ENCODE measurements around the gene SIGLECL1.
A peak's percentile ranks its signal among the peaks of the same experiment; 100 is the strongest.

SIGLECL1 gene

DNA sequence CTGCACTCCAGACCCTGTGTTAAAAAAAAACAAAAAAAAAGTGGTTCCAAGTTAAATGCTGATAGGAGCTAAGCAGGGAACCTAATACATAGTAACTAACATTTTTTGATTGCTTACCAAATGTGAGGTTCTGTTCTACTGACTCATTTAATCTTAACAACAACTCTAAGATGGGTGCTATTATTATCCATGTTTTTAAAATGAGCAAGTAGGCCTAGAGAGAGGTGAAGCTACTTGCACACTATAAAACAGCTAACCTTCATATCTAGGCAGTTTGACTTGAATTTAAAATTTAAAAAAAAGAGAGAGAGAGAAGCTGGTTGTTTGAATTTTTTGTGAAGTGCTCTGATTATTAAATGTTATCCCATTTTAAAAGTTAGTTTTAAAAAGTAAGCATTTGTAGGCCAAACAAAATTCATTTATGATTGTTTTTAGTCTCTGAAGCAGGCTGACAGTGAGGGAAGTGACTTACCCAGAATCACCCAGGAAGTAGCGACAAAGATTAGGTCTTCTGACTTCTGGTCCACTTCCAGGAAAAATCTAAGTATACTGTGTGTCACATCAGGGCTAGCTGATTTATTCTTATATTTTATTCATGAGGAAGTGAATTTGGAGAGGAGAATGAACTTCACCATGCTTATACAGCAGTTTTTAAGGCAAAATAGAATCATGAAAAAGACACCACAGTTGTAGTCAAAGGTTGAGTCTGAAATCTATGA, 2.4 kb downstream of the SIGLECL1 start:
- DNase-seq: peak in 1 of 2 donors; percentile 31

DNA sequence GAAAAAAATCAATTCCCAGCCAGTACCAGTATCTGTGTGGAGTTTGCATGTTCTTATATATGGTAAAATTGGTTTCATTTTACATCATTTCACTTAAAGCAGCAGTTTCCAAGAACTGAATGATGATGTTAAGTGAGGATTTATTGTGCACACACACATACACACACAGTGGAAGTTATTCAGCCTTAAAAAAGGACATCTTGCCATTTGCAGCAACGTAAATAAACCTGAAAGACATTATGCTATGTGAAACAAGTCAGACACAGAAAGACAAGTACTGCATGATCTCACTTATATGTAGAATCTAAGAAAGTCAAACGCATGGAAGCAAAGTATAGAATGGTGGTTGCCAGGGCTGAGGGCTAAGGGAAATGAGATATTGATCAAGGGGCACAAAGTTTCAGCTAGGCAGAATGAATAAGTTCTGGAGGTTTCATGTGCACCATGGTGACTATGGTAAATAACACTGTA, 5.3 kb downstream of the SIGLECL1 start:
- DNase-seq: no peak

DNA sequence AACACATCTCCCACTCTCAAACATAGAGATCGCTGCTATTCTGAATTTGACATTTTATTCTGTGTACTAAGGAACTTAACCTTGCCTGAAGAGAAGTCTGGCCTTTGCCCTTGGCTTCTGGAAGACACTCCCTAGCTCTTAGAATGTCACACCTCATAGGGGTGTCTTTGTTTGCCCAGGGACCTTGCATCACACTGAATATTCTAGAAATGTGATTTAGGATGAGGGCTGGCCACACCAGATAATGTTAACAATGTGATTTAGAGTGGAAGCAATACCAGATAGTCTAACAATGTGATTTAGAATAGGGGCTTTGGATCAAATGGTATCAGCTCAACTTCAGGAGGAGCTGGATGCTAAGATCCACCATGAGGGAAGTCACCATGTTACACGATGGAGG, 6.6 kb downstream of the SIGLECL1 start:
- DNase-seq: no peak

DNA sequence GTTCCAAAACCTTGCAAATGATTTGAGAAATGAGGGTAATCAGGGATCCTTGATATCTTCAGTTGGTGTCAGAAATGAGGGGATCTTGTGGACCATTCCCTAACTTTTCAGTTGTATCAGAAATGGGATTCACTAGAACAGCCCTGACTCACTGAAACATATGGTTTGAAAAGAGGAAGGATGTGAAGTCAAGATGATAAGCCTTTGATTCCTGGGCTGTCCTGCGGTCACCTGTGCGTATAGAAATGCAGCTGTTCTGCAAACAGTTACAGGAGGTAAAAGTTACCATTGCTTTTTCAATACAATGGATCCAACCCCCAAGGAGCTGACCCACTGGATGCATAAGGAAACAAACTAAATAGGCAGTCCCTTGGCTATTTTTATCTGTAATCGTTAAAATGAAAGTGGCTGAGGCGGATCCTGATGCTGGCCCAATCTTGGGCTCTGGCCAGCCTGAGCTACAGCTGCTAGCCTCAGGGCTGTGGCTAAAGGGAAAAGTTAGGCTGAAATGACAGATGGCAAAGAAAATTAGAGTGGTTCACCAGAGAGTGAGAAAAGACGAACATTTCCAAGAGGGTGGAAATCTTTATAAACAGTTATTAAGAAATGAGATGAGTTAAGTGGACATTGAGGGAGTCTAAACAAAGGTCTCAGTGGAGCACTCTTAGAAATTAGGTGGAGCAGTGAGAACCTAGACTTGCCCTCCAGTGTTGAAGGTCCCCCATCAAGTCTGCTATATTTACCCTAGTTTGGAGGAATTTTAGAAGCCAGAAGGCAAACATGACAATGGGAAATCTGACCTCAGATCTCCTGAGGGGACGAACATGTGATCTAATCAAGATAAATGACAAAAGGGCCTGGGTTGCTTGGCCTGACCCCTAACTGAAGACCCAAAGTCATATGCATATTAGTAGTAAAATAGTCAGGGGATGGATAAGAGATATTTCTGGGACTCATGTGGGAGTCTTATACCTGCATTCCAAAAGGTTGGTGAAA, 7.6 kb downstream of the SIGLECL1 start:
- no peak for DNase-seq

DNA sequence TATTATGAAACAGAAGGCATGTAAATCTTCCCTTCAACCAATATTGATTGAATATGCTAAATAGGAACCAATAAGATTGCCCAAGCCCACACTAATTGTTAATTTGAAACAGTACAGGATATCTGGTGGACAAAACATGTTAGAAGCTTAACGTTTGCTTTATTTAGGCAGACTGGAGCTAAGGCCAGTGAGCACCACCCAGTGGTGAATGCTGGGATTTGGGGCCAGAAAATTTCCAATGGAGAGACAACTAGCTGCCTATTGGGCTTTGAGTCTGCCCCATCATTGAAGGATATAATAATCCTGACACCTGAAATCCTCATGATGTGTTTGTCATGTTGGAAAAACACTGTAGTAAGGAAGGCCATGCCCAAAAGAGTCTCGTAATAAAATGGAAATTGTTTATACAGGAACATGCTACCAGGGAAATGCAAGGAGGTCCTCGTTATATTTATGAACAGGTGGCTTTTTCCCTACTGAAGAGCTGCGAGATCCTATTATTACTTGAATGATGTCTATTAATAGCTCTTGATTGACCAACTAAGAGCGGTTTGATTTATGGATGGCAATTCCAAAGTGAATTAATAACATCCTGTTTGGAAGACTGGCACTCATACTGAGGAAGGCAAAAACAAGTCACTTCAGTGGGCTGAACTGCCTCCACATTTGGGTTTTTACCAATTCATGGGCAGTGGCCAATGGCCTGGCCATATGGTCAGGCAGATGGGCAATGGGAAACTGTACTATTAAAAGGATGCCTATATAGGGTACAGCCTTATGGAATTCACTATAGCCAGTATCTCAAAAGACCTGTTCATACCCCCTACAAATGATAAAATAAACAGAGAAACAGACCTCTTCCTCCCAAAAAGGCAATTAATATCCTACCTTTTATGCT, 8.7 kb downstream of the SIGLECL1 start:
- peak; percentile 43 to 89 for DNase-seq

DNA sequence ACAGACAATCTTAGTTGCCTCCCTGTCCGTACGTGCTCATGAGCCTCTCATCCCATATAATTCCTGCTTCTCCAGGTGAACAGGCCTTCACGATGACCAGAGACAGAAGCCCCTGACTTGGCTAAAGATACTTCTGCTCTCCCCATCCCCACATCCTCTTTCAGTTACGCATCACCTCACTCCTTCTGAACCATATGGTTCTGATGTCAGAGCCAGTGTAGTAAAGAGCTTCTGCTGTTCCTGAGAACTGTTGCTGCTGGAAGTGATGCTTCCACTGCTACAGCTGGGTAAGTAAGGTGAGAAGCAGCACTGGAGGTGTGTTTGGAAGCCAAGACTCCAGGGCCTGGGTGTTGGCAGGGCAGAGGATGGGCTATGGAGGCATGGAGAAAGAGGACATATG, 12.9 kb downstream of the SIGLECL1 start:
- no peak for DNase-seq

DNA sequence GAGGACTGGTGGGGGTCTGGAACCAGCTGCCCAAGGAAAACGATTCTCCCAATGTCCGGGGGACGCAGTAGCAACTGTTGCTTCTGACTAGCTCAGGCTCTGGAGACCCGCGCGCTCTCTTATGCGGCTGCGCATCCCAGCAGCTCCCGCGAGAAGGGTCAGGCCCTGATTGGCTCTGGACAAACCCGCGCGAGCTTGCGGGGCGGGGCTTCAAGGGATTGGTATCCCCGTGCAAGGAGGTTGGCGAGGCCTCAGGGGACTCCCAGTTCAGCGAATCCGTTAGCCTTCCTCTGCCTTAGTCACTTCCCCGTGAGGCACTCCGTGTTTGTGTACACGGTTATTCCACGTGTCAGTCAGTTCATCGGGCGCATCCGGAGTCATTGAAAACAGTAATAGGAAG, 20.2 kb downstream of the SIGLECL1 start:
- DNase-seq: no peak

DNA sequence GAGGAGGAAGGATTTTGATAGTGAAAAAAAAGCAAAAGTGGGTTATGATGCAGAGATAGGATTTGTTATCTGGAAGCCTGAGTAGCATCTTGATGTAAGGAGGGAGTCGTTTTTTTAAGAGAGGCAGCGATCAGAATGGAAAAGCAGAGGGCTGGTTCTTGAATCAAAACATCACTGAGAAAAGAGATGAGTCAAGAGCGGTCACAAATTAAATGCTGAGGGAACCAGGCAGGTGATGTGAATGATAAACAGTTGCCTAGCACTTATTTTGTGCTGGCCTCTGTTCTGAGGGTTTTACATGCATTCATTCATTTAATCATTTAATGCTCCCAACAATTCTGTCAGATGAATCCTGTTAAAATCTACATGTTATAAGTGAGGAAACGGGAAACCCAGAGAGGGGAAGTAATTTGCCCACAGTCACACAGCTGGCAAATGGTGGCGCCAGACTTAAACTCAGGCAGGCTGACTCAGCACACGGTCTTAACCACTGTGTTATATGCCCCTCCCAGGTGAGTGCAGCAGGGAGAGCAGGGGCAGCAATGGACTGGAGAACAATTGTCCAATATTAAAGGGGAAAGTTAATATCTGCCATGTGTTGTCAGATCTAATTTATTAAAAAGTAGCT, 21.4 kb downstream of the SIGLECL1 start:
- peak; percentile 32 to 55 for DNase-seq

DNA sequence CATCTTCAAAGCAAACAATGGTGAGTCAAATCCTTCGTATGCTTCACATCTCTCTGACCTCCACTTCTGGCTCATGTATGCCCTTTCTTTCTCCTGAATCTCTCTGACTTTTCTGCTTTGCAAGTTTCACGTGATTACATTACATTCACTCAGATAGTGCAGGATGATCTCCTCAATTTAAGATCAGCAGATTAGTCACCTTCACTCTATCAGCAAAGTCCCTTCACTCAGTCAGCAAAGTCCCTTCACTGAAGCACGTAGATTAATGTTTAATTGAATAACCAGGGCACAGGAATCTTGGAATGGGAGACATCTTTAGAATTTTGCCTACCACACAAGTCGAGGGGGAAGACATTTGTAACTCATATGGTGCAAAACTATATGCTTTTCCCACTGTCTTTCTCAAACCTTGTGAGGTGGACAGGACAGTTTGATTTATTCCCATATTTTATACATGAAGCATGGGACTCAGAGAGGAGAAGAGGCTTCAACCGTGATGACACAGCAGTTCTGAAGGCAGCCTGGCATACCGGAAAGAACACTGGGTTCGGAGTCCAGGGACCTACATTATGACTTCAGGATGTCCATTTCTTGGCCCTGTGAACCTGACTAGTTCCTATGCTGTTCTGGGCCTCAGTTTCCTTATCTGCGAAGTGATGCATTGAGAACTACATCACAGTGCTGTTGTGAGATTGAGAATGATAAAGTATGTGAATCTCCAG, 23.3 kb downstream of the SIGLECL1 start:
- DNase-seq: no peak

DNA sequence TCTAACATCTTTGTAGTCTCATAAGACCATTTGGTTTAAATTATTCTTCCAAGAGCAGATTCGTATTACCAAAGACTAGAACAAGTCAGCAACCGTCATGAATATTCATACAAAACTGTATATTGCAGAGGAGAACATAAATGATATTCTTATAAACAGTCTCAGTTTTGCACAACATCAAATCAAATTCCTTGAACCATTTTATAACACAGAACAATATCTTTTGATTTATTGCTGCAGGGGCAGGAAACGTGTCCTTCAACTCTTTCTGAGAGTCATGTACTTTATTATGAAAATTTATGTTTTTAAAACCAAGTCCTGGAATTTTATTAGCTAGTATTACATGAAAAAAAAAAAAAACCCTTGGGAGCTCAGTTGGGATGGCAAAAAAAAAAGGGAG, 26.2 kb downstream of the SIGLECL1 start:
- no peak for DNase-seq

DNA sequence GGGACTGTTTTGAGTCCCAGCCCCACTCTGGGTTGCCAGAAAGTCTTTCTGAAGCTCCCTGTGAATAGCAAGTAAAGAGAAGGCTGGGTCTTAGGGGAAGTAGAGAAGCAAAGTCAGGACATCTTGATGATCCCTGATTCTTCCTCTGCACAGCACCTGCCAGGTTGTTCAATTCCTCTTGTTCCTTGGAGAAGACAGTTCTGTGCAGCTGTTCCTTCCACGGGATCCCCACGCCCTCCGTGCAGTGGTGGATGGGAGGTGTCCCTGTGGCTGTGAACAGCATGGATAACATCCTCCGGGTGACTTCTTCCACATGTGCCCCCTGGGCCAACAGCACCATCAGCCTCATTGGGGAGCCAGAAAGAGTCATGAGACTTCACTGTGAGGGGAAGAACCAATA, 31.5 kb downstream of the SIGLECL1 start:
- DNase-seq: no peak

DNA sequence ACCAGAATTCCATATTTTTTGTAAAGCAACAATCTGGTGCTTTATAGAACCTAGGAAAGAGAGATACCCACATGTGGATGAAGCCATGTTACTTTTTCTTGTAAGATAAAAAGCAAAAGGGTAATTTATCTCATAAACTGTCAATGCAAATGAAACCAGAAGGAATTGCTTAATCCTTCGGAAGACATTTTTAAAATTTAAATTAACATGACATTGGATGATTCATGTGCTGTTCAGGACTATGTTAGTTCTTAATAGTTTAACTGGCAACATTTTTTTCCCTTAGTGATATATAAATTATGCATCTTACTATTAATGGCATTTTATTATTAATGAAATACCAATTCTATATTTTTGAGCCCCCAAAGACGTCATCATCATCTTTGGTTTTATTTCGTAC, 34.8 kb downstream of the SIGLECL1 start:
- DNase-seq: no peak

DNA sequence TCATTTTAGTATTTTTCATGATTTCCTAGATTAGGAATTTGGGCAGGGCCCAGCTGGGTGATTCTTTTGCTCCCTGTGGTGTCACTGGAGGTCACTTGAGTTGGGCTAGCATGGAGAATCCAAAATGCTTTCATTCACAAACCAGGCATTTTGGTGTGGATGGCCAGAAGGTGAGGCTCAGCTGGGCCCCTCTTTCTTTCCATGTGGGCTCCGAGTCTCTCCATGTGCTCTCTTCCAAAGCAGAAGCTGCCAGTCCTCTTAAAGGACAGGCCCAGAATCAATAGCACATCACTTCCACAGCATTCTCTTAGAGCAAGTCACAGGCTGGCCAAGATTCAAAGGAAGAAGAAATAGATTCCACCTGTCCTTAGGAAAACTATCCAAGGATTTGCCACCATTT, 38.8 kb downstream of the SIGLECL1 start:
- DNase-seq: no peak

DNA sequence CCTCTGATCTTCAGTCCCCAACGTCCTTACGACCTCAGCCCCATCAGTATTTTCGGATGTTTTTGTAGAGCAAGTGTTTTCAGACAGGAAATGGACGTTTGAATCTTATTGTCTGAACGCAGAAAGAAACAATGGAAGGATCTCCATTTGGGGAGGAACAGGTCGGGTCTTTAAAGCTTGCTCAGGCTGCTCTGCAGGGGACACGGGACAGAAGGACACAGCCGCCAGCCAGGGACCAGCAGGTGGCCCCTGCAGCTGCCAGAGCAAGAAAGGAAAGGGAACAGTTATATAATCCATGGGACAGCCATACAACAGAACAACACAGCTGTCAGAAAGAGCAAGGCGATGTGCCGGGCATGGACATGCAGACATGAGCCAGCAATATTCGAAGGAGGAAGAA, 42.1 kb downstream of the SIGLECL1 start:
- DNase-seq: no peak

DNA sequence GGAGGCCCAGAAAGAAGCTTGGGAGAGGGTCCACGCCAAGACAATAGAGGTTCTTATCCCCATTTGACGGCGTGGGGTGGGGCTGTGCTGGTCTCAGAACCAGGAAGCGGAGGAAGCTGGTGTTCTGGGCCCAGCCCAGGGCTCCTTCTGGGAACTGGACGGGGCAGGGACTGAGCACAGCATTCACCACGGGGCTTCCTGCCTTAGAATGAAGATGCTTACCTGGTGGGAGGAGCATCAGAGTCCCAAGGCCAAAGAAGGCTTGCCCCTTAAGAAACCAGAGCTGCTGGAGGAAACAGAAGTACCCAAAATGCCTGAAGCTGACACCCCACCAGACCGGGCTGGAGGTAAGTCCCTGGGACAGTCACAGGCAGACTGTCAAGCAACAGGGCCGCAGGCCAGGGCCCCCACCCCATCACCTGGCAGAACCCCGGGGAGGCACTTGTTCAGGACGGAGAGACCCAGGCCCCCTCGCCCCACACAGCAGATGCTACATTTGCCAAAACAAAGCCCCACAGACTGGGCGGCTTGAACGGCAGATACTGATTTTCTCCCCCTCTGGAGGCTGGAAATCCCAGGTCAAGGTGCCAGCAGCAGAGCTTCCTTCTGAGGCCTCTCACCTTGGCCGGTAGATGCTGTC, 42.8 kb downstream of the SIGLECL1 start:
- no peak for DNase-seq

DNA sequence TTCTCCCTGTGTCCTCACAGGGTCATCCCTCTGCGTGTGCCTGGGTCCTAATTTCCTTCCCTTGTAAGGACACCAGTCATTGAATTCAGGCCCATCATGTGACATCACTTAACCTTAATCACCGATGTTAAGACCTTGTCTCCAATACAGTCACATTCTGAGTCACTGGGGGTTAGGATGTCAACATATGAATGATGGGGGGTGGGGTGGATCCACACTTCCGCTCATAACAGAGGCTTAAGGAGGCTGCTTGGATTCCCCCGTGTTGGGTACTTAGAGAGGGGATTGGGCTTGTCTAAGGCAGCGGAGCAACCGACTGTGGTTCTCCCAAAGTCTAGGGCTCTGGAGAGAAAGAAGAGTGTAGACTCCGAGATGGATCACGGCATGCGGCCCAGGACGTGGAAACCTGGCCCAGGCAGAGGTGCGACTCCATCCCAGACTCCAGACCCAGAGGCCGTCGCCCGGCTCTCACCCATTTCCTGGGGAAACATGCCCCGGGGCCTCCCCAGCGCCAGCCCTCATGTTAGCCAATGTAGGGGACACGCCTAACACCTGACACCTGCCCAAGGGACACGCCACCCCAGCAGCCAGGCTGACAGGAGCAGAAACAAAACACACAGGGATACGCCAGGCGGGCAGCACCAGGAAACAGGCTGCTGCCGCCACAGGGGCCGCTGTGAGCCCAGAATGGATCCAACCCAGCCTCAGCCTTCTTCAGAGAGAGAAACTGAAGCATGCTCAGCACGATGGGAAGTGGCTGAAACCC, 43.5 kb downstream of the SIGLECL1 start:
- DNase-seq: no peak

DNA sequence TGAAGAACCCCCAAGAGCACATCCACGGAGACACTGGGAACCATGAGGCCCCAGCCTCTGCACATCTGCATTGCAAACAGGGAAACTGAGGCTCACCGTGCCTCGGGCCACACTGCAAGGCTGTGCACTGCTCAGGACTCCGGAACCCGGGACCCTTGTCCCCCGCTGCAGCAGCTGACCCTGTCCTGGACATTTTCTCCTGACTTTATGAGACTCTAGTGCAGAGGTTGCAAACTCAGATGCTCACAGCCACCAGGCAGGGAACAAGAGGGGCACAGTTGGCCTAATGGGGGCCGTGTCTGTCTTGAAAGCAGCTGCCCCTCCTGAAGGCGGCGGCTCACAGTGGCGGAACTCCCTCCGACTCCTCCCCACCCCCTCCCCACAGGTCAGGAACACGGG, 44.1 kb downstream of the SIGLECL1 start:
- DNase-seq: no peak

DNA sequence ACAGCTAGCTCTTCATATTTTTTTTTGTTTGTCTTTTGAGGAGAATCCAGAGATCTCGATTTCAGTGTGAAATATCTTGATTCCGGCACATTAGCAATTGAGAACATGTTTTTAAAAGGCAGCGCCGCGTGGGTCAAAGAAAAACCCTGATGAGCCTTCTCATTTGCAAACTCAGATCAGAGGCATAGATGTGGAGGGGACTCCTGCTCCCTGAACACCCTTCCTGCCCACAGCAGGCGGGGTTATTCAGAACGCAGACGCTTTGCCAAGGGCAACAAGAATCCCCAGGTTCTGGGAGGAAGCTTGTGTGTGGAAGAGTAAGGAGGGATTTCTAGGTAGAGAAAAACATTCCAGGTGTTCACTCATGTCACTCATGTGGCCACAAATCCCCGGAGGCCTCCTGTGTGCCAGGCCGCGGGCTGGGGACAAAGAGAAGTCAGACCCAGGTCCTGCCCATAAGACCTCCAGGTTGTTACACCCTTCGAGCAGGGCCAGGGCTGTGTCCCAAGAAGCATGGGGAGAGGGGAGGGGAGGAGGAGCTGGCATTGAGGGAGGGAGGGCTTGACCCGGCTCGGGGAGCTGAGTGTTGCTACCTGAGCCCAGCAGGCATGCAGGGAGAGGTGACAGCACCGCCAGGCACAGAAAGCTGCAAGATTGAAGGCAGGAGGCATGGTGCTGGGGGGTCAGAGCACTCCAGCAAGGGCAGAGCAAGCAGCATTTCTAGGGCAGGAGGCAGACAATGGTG, 44.7 kb downstream of the SIGLECL1 start:
- no peak for DNase-seq

DNA sequence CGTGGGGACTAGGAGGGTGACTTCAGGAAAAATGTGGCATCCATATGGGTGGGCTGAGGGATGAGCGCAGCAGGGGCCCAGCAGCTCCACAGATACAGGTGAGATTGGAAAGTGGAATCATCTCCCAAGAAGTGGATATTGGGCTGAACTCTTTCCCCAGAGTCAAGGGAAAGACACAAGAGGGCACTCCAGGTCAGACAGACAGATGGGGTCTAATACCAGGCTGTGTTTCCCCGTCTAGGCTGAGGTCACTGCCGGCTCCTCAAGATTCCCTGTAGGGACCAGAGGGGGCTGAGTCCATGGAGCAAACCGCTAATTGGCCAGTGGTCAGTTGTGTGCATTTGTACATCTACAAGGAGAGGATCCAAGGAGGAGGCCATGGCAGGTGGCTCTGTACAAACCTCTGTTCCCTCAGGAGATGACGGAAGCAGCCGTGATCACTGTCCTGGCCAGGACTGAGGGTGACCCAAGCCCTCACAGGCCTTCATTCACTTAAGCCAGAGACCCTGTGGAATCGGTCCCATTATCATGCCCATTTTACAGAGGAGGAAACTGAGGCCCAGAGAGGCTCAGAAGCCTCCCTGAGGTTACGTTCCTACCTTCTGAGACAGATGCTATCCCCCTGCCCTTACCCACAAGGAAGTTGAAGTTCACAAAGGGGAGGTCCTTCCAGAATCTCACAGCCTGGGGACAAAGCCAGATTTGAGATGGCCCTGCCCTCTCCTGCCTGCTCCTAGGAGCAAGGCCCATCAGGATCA, 45.6 kb downstream of the SIGLECL1 start:
- DNase-seq: no peak

Data from inflammatory macrophage treated with lipopolysaccharide for 1 hour (primary cell).